Activated CD4-positive, alpha-beta T cell treated with anti-CD3 and anti-CD28 coated beads, Interleukin-2, amount 10 ng/mL, durations not matched to agents 7 days and 5 days (primary cell): ENCODE results near the gene NOP58. TPM values are rescaled to one million over a fixed set of nuclear protein-coding genes. Genes with fewer than 3 reads are reported as not detected.

ENCODE experiments used
- total RNA-seq, 2 experiments: library from RNA; stranded (reverse); gene quantifications; one replicate each; pipeline ENCODE4 v1.2.3, GENCODE V29; 2021

The NOP58 gene
- total RNA-seq, 2 experiments from 2014 or later = 102 to 104 TPM

Other genes starting within 250 kb of the NOP58 start
- gene FZD7, start 231.9 kb upstream of the NOP58 start, total RNA-seq = under 1 TPM; 0.10 to 0.12 TPM
- not detected for gene KIAA2012, start 192.5 kb upstream of the NOP58 start, total RNA-seq
- 100 to 1,000 TPM; 101 to 120 TPM for gene SUMO1, start 27.2 kb upstream of the NOP58 start, total RNA-seq
- gene BMPR2, start 110.6 kb downstream of the NOP58 start, total RNA-seq = 10 to 100 TPM in 1 of 2 experiments, 1 to 10 TPM in 1; 9.8 to 11.1 TPM